Measurements from ENCODE around the gene DCLK1.

The DCLK1 gene

DNA sequence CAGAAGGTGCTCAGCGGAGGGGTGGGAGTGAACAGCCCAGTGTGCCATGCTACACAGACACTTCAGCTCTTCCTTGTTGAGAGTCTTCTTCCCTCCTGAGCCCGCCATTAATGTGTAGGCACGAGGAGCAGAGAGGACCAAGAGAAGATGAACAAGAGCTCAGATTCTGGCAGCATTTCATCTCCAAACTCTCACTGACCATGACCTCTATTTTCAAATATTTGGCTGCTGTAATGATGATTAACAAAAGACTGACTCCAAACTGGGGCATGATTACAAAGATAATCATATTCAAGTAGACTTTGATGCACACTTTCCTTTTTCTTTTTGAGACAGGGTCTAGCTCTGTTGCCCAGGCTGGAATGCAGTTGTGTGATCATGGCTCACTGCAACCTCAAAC lies 236.5 kb downstream of the DCLK1 start:
- no peak for DNase-seq (ENCODE audit: low spot score)

DNA sequence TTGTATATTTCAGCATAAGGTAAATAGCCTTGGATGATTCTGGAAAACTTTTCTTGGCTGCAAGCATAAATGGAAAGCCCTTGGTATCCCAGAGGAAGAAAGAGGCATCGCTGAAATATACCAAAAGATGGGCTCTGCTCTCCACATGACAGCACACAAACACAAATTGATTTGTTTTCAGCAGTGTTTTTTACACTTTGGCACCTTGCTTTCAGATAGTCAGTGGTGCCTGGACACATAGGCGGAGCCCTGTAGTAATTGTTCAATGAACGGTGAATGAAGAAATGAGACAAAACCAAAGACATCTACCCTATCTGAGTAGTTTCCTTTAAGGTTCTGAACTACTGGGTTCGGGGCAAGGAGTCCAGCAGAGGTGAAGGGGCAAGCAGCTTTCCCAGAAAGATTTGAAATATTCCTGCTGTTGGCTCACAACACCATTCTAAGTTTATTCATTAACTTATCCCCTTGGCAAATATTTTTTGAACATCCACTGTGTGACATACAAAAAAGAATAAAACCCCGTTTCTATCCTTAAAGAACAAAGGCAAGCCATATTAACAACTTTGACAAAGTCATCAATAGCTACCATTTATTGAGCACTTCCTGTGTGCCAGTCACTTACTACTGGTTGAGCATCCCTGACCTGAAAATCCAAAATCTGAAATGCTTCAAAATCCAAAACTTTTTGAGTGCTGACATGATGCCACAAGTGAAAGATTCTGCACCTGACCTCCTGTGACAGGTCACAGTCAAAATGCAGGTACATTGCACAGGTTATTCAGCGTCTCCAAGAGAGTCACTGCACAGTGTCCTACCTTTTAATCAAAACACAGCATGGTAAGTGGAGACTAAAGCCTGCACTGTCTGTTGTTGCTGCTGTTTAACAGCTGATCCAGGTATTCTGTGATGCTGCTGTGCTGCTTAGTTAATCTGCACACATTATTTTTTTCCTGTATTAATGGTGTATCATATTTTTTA lies 238.1 kb downstream of the DCLK1 start:
- no peak for DNase-seq (ENCODE audit: low spot score)

DNA sequence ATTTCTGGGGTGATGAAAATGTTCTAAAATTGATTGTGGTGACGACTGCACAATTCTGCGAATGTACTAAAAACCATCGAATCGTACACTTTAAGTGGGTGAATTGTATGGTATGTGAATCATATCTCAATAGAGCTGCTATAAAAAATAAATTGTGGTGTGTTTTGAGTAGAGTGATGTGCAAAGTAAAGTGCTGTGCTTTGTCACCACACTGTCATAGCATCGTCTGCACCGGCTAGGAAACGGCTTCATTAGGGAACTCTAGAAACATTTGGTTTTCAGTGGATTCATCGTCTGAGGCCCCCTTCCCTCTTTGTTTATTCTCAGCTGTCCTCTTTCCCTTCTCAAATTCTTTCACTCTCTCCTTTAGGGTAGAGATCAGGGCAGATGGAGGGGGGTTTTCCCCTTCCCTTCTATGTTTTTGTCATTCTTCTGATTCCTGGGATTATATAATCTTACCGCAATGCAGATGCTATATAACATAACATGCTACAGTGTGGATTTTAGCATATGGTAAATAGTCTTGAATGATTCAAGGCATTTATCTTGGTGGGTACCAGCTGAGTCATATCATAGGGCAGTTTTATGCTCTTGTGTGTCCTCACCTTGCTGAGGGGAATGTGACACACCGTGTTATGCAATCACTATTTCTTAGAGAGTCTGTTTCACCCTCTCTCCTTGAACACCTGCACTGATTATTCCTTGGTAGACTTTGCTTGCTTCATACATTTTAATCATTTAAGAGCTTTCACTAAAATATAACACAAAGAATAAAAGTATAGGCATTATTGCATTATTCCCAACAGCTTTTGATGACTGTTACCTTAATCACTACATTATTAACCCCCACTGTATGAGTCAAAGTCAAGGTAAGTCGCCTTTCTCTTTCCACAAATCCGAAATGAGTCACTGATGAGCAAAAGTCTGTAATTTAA lies 239.4 kb downstream of the DCLK1 start:
- no peak for DNase-seq (ENCODE audit: low spot score)

DNA sequence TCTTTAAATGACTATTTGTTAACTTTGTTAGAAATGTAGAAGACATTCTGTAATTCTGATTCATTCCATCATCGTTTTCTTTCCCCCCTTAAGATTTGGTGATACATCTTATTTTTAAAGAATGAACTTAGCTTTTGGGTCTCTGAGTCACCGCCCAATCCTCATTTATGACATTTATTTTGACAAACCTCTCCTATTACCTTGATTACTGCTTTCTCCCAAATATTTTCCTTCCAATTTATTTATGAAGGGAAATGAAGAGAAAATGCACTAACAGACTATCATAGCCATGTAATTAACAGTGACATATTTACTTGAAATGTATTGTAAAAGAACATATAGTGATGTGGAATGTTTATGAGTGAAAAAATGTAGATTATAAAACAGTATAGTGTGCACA lies 241.6 kb downstream of the DCLK1 start:
- no peak for DNase-seq (ENCODE audit: low spot score)

DNA sequence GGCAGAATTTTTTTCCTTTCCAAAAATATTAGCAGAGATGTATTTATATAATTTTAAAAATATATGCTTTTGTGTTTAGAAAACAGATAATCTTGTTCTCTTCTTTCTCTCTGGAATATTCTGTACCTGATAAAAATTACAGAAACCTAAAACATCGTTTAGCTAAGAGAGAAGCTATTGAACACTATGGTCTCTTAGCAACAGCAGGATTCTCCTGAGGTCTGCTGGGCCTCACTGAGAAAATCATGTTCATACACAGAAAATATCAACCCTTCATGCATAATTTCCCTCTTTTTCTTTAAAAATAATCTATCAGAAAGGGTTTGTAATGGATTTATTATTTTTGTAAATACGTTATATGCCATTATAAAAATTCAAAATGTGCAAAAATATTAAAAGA lies 242.2 kb downstream of the DCLK1 start:
- no peak for DNase-seq (ENCODE audit: low spot score)

DNA sequence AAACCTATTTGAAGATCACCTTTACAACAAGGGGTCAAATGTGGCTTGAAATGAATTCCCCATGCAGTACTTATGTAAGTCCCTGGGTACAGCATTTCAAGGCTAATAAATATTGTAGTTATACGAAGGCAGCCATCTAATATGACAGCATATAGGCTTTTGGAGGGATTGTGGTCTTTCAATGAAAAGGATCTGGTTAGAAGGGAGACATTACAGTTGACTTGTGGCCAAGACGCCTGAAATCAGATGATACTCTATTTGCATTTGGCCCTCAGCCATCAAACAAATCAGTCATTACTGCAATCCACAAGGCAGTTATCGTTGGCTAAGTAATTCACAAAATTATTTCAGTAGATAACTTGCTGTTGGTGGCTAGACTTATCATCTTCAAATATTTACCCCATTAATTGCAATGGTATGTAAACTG lies 242.7 kb downstream of the DCLK1 start:
- DNase-seq (ENCODE audit: low spot score), result peak; percentile 65

DNA sequence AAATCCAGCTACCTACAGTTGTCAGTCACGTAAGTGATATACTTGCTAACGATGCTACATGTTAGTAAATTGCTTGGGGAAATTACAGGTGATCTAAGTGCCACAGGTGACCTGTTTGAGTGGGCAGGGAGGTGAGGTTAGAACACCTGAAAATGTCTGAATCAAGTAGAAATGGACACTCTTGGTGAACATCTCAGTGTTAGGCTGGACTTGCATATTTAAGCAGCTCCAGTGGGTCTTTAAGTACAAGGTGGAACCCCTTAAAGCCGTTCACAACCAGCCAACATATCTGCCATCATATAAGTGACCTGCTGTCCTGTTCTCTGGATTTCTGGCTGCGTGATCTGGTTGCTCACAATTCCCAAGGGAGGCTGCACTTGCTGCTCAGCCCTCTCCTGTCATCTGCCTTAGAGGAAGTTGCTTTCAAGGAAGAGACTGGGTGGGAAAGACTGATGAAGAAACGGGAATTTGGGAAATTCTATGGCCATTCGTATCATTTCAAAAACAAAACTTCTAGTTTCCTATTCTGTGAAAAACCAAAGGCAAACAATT lies 244.0 kb downstream of the DCLK1 start:
- no peak for DNase-seq (ENCODE audit: low spot score)

DNA sequence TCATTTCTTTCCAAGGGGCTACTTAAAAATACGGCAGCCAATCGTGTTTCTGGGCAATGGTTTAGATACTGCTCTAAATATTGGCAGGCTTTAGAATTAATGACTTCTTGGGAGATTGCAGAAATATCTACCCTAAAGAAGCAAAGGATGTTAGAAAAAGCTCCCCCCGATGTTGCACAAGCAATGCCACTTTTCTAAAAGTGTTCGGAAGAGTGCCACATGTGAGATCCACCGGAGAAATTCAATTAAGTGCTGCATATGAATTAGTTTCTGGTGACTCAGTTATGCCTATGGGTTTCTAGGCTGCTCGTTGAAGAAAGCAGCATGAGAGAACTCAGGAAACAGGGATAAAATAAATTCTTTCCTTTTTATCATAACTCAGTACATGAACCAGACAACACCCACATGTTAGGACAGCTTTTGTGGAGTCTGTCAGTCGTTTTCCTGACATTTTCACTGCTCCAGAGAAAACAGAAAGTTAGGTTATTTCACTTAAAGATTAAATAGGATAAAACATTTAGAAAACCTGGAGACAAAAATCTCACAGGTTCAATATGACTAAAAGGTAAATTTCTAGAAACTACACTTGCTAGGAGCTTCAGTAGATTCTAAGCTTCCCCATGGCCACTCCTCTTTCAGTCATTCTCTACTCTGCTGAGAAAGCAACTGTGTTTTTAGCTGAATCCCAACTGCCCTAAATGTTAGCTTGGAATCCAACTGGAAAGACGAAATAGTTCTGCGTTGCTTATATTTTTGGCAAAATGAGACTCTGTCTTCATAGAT lies 244.7 kb downstream of the DCLK1 start:
- no peak for DNase-seq (ENCODE audit: low spot score)

DNA sequence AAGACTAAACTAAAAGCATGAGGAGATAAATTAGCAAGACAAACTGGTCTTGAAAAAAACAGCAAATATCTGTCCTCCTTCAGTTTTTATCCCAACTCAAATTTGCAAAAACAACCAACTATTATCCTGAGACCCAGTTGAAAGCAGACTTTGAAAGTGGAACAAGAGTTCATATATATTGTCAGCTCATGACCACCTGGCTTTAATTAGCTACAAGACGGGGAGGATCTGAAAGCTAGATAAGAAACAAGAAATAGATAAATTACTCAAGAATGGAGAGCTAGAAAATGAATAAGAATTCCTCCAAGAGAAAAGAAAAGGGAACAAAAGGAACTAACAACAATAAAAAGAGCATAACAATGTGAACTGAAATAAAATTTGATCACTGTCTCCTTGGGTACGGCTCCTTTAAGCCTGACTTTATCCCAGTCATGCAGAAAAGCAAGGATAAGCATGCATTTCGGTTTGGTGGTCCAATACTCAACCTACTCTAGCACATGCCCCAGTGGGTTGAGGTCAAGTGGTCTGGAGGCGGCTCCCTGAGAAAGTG lies 246.9 kb downstream of the DCLK1 start:
- DNase-seq (ENCODE audit: low spot score), result no peak

DNA sequence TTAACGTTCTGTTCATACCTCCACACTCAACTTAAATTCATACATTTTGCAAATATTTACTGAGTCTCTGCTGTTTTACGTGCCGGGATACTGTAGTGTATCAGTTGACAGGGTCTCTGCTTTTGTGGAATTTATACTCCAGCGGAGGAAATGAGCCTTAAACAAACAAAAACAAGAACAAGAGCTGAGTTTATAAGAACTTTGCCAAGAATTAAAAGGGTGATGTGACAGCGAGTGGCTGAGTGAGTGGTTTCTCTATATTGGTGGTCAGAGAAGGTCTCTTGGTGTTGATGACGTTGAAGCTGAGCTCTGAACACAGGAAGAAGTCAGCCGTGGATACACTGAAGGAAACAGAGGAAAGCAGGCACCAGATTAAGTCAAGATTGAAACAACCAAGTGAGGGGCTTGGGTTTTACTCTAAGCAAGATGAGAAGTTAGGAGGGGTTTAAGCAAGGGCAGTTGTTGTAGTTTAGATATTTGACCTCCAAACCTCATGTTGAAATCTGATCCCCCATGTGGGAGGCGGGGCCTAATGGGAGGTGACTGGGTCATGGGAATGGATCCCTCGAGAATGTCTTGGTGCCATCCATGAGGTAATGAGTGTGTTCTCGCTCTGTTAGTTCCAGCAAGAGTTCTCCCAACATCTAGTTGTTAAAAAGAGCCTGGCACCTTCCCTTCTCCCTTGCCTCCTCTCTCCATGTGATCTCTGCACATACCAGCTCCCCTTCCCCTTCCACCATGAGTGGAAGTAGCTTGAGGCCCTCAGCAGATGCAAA lies 248.3 kb downstream of the DCLK1 start:
- no peak for DNase-seq (ENCODE audit: low spot score)

DNA sequence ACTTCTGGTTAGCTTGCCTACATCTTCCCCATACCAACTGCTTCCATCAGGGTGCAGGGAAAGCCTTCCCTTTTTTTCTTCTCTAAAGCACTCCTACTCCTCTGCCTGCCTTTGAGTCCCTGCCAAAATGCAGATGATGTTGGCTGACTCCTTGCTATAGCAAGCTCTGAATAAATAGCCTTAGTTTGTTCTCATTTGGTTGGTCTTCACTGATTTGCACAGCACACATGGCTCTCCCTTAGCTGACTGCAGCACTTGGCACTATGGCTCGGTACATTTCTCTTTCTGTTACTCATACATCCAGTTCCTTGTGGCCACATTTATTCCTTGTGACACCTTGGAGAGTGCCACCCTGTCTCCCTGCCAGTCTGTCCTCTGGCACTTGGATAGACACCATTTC lies 249.8 kb downstream of the DCLK1 start:
- peak; percentile 91 for DNase-seq (ENCODE audit: low spot score)

DNA sequence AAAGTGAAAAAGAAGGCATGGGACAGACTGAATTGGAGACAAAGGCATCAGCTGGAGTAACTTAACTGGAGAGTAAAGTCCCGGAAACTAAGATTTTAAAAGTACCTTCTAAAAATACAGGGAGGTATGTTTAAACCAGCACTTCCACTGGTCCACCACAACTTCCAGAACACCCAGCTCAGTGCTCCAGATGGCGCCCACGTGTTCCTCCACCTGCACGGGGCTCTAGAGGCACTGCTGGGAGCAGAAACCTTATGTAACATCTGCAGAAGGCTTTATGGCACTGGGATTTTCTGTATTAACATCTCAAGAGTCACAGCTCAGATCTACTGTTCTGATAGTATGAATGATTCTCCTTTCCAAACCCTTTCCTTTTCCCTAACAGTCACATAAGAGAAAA lies 252.1 kb downstream of the DCLK1 start:
- DNase-seq (ENCODE audit: low spot score), result no peak

DNA sequence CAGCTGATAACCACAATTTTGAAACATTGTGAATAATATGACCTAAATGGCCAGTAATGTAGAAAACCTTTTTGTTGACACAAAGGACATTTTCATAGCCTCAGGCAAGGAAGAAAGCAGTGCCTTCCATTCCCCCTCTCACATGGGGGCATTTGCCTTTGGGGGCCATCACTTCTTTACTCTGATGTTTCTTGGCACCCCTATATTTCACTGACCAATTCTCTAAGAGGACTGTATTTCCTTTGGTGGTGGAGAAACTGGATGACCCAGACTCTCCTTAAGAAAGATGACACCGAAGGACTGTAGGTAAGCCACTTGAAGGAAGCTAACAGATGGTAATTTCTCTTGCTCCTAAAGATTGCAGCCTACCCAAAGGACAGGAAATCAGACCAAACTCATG lies 254.6 kb downstream of the DCLK1 start:
- no peak for DNase-seq (ENCODE audit: low spot score)

DNA sequence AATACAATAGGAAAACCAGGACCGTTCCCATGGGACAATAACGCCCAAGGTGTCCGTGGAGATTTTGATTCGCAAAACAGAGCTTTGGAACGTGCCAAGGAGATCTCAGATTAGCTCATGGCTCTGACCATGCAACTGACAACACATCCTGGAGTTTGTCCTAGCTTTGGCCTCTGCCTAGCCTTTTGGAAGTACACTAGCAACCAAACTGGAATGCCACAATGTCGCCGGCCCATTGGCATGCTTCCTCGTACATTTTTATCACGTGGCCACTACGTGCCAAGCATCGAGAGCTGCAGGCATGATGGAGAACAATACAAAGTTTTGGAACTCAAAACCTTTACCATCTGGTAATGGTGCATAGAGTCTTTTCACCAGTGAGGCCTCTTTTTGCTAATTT lies 256.5 kb downstream of the DCLK1 start:
- no peak for DNase-seq (ENCODE audit: low spot score)

DNA sequence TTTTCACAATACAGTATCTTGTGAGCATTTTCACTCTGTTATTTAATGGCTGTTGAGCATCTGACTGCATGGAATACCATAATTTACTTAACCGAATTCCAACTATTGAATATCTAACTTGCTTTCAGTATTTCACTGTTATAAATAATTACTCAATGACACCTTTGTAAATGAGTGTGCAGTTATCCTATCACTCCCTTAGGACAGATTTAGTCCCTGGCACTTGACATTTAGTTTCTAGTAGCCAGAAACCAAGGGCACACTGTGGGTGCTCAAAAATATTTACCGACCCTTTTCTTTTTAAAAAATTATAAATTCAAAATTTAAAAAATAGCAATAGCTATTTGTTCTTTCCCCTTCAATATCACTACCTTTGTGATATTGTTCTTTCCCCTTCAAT lies 258.8 kb downstream of the DCLK1 start:
- no peak for DNase-seq (ENCODE audit: low spot score)

DNA sequence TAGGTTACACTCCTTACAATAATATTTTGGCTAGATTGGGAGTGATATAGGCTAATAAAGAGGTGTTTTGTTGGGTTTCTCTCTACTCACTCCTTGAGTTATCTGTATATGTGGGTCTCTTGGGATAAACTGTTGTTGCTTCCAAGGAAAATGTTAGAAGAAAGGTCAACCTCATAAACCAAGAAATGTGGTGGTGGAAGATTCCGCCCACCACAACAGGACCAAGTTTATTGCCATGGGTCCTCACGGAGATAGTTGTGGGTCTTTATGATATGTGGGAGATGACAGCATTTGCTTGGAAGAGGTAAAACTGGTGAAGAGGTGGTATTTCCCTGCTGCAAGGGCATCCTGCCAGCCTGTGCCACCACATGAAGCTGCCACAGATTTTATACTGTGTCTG lies 259.6 kb downstream of the DCLK1 start:
- no peak for DNase-seq (ENCODE audit: low spot score)

DNA sequence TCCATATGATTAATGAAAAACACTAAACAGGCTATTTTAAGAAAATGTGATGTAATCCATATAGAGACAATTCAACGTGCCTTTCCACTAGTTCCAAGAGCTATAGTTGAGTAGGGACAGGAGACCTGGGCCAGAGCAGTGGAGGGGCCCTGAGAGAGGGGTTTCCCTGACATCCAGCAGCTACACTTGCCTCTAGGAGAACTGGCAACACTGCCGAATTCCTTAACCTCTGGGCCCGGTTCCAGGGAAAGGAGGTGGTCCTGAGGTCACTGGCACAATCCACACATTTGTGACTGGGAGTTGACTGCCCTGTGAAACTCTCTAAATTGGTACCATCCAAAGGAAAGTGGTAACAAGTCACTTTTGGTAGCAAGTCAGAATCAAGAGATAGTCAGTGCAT lies 264.4 kb downstream of the DCLK1 start:
- DNase-seq (ENCODE audit: low spot score), result no peak

DNA sequence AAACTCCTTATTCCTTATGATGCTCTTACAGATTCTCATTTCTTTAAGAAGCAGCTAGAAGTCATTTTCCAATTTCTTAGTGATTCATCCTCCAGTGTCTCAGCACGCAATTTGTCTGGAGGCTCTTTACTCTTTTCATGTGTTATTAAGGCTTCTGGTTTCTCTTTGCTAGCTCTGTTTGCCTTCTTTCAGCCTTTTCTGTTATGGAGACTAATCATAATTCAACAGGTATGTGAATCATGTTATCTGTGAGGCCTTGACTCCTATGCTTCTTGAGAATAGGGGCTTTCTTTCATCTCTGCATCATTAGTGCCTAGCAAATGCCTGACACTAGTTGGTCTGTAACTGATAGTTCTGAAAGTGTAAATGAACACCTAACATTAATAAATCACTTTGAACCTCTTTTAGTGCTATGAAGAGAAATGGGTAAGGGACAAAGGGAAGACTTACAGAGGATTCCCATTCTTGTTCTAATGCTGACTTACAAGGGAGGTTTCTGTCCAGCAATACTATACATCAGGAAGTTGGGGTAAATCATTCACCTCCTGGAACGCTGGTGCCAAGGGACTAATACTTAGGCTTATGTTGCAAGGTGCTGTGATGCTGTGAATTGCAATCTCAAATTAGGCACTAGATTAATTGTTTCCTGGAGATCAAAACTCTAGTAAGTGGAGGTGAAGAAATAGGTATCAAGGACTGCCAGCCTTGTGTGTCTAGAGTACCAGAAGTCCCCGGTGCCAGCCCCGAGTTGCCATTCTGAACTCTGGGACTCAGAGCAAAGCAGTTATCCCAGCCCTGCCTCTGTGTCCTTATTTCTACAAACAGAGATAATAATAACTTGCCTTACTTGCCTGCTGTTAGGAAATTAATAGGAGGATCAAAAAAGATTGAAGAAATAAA lies 265.6 kb downstream of the DCLK1 start:
- no peak for DNase-seq (ENCODE audit: low spot score)

DNA sequence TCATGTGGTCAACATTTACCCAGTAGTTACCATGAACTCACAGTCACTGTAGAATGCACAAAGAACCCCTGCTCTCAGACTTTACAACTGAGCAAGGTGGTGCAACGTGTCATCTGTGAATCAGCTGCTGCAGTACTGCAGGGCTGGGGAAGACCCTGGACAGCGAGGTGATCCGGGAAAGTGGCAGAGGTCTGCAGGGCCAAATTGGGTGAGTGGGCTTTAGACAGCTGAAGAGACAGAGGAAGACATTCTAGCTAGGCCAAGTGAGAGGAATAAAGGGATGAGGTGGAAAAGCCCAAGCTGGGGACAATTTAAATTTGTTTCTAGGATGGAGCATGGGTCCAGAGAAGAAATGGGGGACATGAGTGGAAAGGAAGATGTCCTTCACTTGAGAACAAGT lies 270.5 kb downstream of the DCLK1 start:
- DNase-seq (ENCODE audit: low spot score), result no peak

DNA sequence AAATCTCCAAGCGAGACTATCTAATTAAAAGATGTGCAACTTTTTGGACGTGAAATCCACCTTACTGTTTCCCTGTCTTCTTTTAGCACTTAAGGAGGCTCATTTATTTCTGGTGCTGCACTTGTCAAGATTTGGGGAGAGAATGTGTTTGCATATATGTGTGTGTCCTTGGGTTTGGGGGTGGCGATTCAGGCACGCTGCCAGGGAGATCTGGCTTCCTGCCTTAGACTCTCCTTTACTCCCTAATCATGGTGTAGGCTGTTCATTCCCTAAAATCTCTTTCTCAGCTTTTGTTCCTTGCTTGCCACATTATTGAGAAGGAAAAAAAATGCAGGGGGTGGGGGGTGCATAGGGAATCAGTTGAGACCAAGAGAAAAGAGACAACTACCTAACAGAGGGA lies 271.2 kb downstream of the DCLK1 start:
- DNase-seq (ENCODE audit: low spot score), result no peak

Measured in pons (tissue), 1 donor.